ENCODE measurements around the gene ARHGAP21.

DNA sequence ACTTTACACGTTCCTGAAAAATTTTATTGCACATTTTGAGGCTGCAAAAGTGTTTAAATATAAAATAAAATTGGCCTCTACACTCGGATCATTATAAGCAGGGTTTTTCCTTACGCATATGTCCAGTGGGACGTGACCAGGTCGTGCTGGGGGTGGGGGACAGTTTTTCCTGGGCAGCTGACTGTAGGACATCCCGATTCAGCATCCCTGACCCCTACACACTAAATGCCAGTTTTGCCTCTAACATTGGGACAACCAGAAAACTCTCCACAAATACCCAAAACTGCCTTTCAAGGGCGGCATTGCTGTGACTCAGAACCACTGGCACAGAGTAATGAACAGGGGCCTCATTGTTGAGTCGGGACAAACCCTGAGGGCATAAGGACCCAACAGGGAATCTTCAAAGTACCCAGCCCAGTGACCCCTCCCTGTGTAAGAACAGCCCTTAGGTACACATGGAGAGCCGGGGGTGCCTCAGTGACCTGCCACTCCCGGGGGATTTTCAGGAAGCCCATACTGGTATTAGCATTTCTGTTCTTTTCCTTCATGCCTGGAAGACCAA is 170.6 kb downstream of the ARHGAP21 start:
- TF ChIP-seq CTCF (IDR thresholded peaks at IDR 0.05; ENCODE audit: poor library complexity, severe bottlenecking) (no peak), SMC3 (conservative IDR thresholded peaks at IDR 0.05; ENCODE audit: poor library complexity) (no peak), MXI1 (conservative IDR thresholded peaks at IDR 0.05; ENCODE audit: poor library complexity, severe bottlenecking) (no peak), EP300 (conservative IDR thresholded peaks at IDR 0.05; ENCODE audit: poor library complexity, severe bottlenecking) (no peak)

Data from neural cell (in vitro differentiated cells).